BE2C (cell line): Measurements from ENCODE around the gene COMP.

Experiments
- DNase-seq: peaks from one replicate; pipeline ENCODE4 v3.0.0-alpha.2; 2020
- H3K27me3 ChIP-seq: fragments of 250-450 bp; sonication (Bioruptor Pico); 2 replicates; pipeline ENCODE4 v1.5.1; 2020; ENCODE audit warnings: mild to moderate bottlenecking
- H3K36me3 ChIP-seq: fragments of 250-450 bp; sonication (Bioruptor Pico); 2 replicates; pipeline ENCODE4 v1.5.1; 2020; ENCODE audit warnings: mild to moderate bottlenecking
- H3K4me1 ChIP-seq: fragments of 250-450 bp; sonication (Bioruptor Pico); 2 replicates; pipeline ENCODE4 v1.5.1; 2020
- H3K4me3 ChIP-seq: 2 replicates; pipeline ENCODE4 v1.5.1; 2011; ENCODE audit warnings: low read depth, low read length
- H3K9me3 ChIP-seq: fragments of 250-450 bp; sonication (Bioruptor Pico); 2 replicates; pipeline ENCODE4 v1.5.1; 2020
- CTCF ChIP-seq: IDR thresholded peaks from 2 replicates; pipeline ENCODE4 v1.5.1; 2012; ENCODE audit warnings: mild to moderate bottlenecking, low read depth, low read length

COMP gene

GRCh38 chr19:18742838-18743783 is 48.0 kb downstream of the COMP start:
- peak overlapping the region; percentile 19; the same call in 1 of the 2 replicates for H3K4me3 ChIP-seq
- DNase-seq, result peak; percentile 92
- TF ChIP-seq CTCF, result no peak
- H3K4me1 ChIP-seq, result peaks cover 52% of the 10 kb centered on the region
- H3K9me3 ChIP-seq, result no peaks in the 10 kb centered on the region
- no peaks in the 10 kb centered on the region for H3K27me3 ChIP-seq
- H3K36me3 ChIP-seq, result no peaks in the 10 kb centered on the region

- no peaks in the 10 kb centered on the region for H3K9me3 ChIP-seq
- no peak for DNase-seq
These were observed 48.8 kb downstream of the COMP start for GRCh38 chr19:18742324-18742723.

GRCh38 chr19:18741124-18742121 is 49.7 kb downstream of the COMP start:
- Histone ChIP-seq H3K9me3 (no peaks in the 10 kb centered on the region), H3K27me3 (no peaks in the 10 kb centered on the region), H3K36me3 (no peaks in the 10 kb centered on the region), H3K4me3 (no peak overlapping the region), H3K4me1 (peaks cover 61% of the 10 kb centered on the region)
- TF ChIP-seq CTCF, result no peak
- peak; percentile 13 for DNase-seq

More at GRCh38 chr19:18742324-18742723, 48.8 kb downstream of the COMP start:
- Histone ChIP-seq H3K4me3 (no peak overlapping the region), H3K4me1 (peaks cover 55% of the 10 kb centered on the region), H3K27me3 (no peaks in the 10 kb centered on the region), H3K36me3 (no peaks in the 10 kb centered on the region)
- no peak for TF ChIP-seq CTCF

- peaks cover 62% of the 10 kb centered on the region for H3K4me1 ChIP-seq
- no peaks in the 10 kb centered on the region for H3K36me3 ChIP-seq
- no peaks in the 10 kb centered on the region for H3K9me3 ChIP-seq
- DNase-seq, result no peak
- no peaks in the 10 kb centered on the region for H3K27me3 ChIP-seq
- H3K4me3 ChIP-seq, result no peak overlapping the region
- TF ChIP-seq CTCF, result no peak
These were observed 52.0 kb downstream of the COMP start for GRCh38 chr19:18738961-18739690.

GRCh38 chr19:18737954-18738351 is 53.2 kb downstream of the COMP start:
- TF ChIP-seq CTCF, result no peak
- no peaks in the 10 kb centered on the region for H3K9me3 ChIP-seq
- peaks cover 56% of the 10 kb centered on the region for H3K4me1 ChIP-seq
- DNase-seq, result no peak
- no peak overlapping the region for H3K4me3 ChIP-seq
- H3K36me3 ChIP-seq, result no peaks in the 10 kb centered on the region
- no peaks in the 10 kb centered on the region for H3K27me3 ChIP-seq
